Measurements from ENCODE around the gene ZC3H15.

Gene ZC3H15

GRCh38 chr2:186445506-186445905 is 40.6 kb upstream of the ZC3H15 start:
- TF ChIP-seq FOXP2 (optimal IDR thresholded peaks at IDR 0.05; ENCODE audit: borderline replicate concordance, extremely low read depth, extremely low read length, insufficient read depth): no peak
- TF ChIP-seq POLR2AphosphoS5 (IDR thresholded peaks at IDR 0.05; ENCODE audit: low read depth, low read length): no peak
- no peak for TF ChIP-seq SIN3A (IDR thresholded peaks at IDR 0.05; ENCODE audit: borderline replicate concordance, insufficient read depth, low read length)
- TF ChIP-seq TAF1 (IDR thresholded peaks at IDR 0.05; ENCODE audit: borderline replicate concordance, insufficient read depth, low read length): no peak
- no peak for TF ChIP-seq REST (IDR thresholded peaks at IDR 0.05; ENCODE audit: insufficient read depth in 1 of 2, low read depth in 2 of 2, low read length in 2 of 2)

- TF ChIP-seq REST (IDR thresholded peaks at IDR 0.05; ENCODE audit: insufficient read depth in 1 of 2, low read depth in 2 of 2, low read length in 2 of 2): no peak
- no peak for TF ChIP-seq FOXP2 (optimal IDR thresholded peaks at IDR 0.05; ENCODE audit: borderline replicate concordance, extremely low read depth, extremely low read length, insufficient read depth)
- TF ChIP-seq POLR2AphosphoS5 (IDR thresholded peaks at IDR 0.05; ENCODE audit: low read depth, low read length): no peak
- TF ChIP-seq TAF1 (IDR thresholded peaks at IDR 0.05; ENCODE audit: borderline replicate concordance, insufficient read depth, low read length): no peak
- TF ChIP-seq SIN3A (IDR thresholded peaks at IDR 0.05; ENCODE audit: borderline replicate concordance, insufficient read depth, low read length): no peak
Measured at GRCh38 chr2:186455613-186456012, 30.4 kb upstream of the ZC3H15 start.

- no peak for TF ChIP-seq POLR2AphosphoS5 (IDR thresholded peaks at IDR 0.05; ENCODE audit: low read depth, low read length)
- no peak for TF ChIP-seq FOXP2 (optimal IDR thresholded peaks at IDR 0.05; ENCODE audit: borderline replicate concordance, extremely low read depth, extremely low read length, insufficient read depth)
- no peak for TF ChIP-seq SIN3A (IDR thresholded peaks at IDR 0.05; ENCODE audit: borderline replicate concordance, insufficient read depth, low read length)
- no peak for TF ChIP-seq REST (IDR thresholded peaks at IDR 0.05; ENCODE audit: insufficient read depth in 1 of 2, low read depth in 2 of 2, low read length in 2 of 2)
- no peak for TF ChIP-seq TAF1 (IDR thresholded peaks at IDR 0.05; ENCODE audit: borderline replicate concordance, insufficient read depth, low read length)
Measured at GRCh38 chr2:186456941-186457340, 29.1 kb upstream of the ZC3H15 start.

GRCh38 chr2:186457908-186458307 is 28.2 kb upstream of the ZC3H15 start:
- TF ChIP-seq SIN3A (IDR thresholded peaks at IDR 0.05; ENCODE audit: borderline replicate concordance, insufficient read depth, low read length) (no peak), REST (IDR thresholded peaks at IDR 0.05; ENCODE audit: insufficient read depth in 1 of 2, low read depth in 2 of 2, low read length in 2 of 2) (no peak), FOXP2 (optimal IDR thresholded peaks at IDR 0.05; ENCODE audit: borderline replicate concordance, extremely low read depth, extremely low read length, insufficient read depth) (no peak), TAF1 (IDR thresholded peaks at IDR 0.05; ENCODE audit: borderline replicate concordance, insufficient read depth, low read length) (no peak), POLR2AphosphoS5 (IDR thresholded peaks at IDR 0.05; ENCODE audit: low read depth, low read length) (no peak)

- TF ChIP-seq SIN3A (IDR thresholded peaks at IDR 0.05; ENCODE audit: borderline replicate concordance, insufficient read depth, low read length) (no peak), REST (IDR thresholded peaks at IDR 0.05; ENCODE audit: insufficient read depth in 1 of 2, low read depth in 2 of 2, low read length in 2 of 2) (no peak), TAF1 (IDR thresholded peaks at IDR 0.05; ENCODE audit: borderline replicate concordance, insufficient read depth, low read length) (no peak), POLR2AphosphoS5 (IDR thresholded peaks at IDR 0.05; ENCODE audit: low read depth, low read length) (no peak), FOXP2 (optimal IDR thresholded peaks at IDR 0.05; ENCODE audit: borderline replicate concordance, extremely low read depth, extremely low read length, insufficient read depth) (no peak)
Measured at GRCh38 chr2:186459009-186459408, 27.1 kb upstream of the ZC3H15 start.

All from PFSK-1 (cell line).